ENCODE data around the gene TRPM8.

DNA sequence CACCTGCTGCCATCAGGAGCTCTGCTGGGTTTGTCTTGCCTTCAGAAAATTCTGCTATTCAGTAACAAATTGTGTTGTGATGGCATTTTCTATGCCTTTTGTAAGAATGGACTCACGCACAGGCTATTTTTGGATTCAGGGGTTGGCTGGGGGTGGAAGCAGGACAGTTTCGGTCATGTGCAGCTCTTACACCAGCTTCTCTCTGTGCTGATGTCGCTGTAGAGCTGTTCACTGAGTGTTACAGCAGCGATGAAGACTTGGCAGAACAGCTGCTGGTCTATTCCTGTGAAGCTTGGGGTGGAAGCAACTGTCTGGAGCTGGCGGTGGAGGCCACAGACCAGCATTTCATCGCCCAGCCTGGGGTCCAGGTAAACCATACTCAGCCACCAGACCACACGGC, 49.2 kb downstream of the TRPM8 start:
- TF ChIP-seq, protein P1, sequence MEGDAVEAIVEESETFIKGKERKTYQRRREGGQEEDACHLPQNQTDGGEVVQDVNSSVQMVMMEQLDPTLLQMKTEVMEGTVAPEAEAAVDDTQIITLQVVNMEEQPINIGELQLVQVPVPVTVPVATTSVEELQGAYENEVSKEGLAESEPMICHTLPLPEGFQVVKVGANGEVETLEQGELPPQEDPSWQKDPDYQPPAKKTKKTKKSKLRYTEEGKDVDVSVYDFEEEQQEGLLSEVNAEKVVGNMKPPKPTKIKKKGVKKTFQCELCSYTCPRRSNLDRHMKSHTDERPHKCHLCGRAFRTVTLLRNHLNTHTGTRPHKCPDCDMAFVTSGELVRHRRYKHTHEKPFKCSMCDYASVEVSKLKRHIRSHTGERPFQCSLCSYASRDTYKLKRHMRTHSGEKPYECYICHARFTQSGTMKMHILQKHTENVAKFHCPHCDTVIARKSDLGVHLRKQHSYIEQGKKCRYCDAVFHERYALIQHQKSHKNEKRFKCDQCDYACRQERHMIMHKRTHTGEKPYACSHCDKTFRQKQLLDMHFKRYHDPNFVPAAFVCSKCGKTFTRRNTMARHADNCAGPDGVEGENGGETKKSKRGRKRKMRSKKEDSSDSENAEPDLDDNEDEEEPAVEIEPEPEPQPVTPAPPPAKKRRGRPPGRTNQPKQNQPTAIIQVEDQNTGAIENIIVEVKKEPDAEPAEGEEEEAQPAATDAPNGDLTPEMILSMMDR (IDR thresholded peaks at IDR 0.05; ENCODE audit: low read length): no peak
- no peak for TF ChIP-seq EZH2 (IDR thresholded peaks at IDR 0.05; ENCODE audit: borderline replicate concordance, low read length)
